Tongue (tissue), 2 donors: ENCODE results near the gene XRN1. TPM values are rescaled to one million over a fixed set of nuclear protein-coding genes. Genes with fewer than 3 reads are reported as not detected.
"Not testable (repeated sequence)": the region's sequence is repeated elsewhere in the genome, so short reads cannot be mapped to it uniquely, and the experiment has no call there.

Experiments
- DNase-seq: peaks from one replicate; pipeline ENCODE4 v3.0.0-alpha.2; 2015
- total RNA-seq: library from RNA; depleted of rRNA; stranded (reverse); fragments of >200 nt; gene quantifications from one replicate; pipeline ENCODE4 v1.2.3, GENCODE V29; 2014

XRN1 gene
- total RNA-seq, 1 donor from 2014 or later = 58.0 TPM

DNA sequence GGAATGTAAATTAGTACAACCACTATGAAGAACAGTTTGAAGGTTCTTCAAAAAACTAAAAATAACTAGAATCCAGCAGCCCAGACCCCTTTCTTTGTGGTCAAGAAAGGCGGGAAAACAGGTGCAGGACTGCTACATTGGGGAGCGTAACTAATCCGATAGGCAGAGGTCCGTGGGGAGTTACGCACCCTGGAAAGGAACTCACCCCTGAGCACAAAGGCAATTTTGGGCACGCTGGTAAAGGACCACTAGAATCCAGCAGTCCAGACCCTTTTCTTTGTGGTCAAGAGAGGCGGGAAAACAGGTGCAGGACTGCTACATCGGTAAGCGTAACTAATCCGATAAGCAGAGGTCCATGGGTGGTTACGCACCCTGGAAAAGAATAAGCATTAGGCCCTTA lies 9.7 kb downstream of the XRN1 start:
- DNase-seq = not testable (repeated sequence)

GRCh38 chr3:142436951-142437585 lies 10.8 kb downstream of the XRN1 start:
- no peak for DNase-seq

- DNase-seq = no peak
These were observed 13.3 kb downstream of the XRN1 start for GRCh38 chr3:142434503-142434902.

DNA sequence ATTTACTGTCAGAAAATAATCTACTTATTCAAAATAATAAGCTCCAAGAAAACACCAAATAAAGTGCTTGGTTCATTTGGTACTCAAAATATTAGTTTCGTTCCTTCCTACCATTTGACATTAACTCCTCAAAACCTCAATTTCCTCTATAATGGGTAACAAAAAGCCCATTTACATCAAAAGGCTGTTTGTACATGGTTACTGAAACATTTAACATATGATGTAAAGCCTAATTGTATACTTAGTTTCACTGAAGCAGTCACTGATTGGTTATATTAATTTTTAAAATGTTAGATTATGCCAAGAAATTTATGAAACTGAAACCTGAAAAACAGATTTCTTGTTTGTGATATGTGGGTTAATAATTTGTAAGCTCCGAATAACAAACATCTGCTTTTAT lies 14.7 kb downstream of the XRN1 start:
- DNase-seq = no peak

- DNase-seq = no peak
These were observed 18.3 kb downstream of the XRN1 start for GRCh38 chr3:142429582-142429981.

GRCh38 chr3:142424754-142425153 lies 23.1 kb downstream of the XRN1 start:
- DNase-seq = no peak

DNA sequence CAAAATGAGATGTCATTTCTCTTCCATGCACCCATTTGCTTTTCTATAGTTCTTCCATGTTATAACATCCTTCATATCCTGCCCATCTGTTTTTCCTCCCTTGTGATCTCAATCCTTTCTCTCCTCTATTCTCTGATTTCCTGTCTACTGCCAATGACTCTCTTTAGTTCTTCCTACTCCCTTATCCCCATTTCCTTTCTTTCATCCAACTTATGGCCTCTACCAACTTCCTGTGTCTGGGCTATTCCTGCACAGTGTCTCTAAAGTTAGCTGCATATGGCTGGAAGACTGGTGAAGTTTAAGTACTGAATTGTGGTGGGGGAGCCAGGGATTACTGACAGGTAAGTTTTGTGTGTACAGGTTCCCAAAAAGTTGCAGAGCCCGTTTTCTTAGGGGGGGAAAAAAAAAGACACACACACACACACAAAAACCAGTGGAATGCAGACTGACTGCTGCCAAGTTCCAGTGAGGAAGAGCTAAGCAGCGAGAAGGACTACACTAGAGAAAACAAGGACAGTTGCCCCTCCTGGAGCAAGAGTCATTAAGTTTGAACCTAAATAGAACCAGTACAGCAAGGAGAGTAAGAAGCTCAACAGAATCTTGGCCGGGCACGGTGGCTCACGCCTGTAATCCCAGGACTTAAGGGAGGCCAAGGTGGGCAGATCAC lies 28.8 kb downstream of the XRN1 start:
- no peak for DNase-seq

GRCh38 chr3:142417302-142417701 lies 30.5 kb downstream of the XRN1 start:
- no peak for DNase-seq

DNA sequence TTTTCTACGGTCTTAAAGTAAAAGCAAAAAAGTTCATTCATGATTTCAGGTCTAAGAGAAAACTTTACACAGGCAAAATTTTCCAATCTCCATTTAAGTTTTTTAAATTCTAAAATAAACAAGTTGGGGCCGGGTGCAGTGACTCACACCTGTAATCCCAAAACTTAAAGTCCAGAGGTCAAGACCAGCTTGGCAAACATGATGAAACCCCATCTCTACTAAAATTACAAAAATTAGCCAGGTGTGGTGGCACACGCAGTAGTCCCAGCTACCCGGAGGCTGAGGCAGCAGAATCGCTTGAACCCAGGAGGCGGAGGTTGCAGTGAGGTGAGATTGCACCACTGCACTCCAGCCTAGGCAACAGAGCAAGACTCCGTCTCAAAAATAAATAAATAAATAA lies 47.3 kb downstream of the XRN1 start:
- DNase-seq = not testable (repeated sequence)

GRCh38 chr3:142394921-142395622 lies 52.8 kb downstream of the XRN1 start:
- no peak for DNase-seq

- no peak for DNase-seq
These were observed 62.8 kb downstream of the XRN1 start for GRCh38 chr3:142385078-142385477.

DNA sequence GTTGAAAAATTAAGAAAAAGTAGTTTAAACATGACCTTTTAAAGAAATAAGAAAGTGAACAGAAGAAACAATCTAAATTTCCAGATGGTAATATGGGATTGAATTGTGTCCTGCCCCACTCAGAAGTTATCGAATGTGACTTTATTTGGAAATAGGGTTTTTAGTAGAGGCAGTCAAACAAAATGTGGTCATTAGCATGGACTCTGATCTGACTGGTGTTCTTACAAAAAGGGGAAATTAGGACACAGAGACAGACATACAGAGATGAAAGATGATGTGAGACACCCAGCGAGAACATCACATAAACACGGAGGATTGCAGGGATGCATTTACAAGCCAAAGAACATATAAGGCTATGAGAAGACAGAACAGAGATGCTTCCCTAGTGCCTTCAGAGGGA lies 73.2 kb downstream of the XRN1 start:
- no peak for DNase-seq

GRCh38 chr3:142369576-142369975 lies 78.3 kb downstream of the XRN1 start:
- DNase-seq = not testable (repeated sequence)

DNA sequence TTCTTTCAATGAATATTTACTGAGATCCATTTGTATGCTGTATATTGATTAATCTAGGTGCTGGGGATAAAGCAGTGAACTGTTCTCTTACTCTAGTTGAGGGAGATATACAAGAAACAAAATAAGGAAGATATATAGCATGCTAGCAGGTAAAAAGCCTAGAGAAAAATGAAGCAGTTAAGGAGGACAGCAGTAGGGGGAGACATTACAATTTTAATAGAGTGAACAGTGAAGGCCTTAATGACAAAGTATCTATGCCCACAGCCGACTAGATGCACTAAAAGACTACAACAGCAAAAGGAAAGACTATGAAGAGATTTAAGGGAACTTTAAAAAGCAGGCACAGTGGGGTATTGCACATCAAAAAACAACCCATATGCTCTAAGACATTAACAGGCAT lies 81.4 kb downstream of the XRN1 start:
- DNase-seq = no peak

DNA sequence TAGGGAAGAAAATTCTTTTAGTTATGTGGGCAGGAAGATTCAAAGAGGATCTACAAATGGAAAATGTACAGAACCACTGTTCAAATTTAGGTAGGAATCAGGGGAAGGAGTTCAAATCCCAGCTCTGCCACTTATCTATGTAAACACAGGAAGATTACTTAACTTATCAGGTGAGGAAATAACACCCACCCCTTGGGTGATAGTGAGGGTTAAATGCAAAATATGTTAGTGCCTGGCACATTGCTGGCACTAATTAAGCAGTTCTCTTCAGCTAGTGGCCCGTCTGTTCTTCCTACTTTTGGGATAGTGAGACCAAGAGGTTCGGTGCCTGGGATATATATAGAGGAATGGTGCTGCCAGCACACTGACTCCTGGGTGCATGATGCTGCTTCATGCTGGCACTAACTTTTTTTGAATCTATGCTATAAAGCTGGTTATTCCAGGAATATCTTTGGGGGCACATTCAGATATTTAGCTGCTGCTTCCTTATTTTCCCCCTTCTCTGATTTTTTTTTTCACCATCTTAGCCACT lies 83.8 kb downstream of the XRN1 start:
- DNase-seq = no peak

DNA sequence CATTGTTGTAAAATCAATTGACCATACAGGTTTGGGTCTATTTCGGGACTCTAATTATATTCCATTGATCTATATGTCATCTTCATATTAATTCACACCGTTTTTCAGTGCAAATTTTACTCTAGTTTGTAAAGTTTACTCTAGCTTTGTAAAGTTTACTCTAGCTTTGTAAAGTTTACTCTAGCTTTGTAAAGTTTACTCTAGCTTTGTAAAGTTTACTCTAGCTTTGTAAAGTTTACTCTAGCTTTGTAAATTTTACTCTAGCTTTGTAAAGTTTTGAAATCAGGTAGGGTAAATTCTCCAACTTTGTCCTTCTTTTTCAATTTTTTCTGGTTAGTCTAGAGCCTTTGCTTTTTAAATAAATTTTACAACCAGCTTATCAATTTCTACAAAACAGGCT lies 84.4 kb downstream of the XRN1 start:
- DNase-seq = not testable (repeated sequence)

DNA sequence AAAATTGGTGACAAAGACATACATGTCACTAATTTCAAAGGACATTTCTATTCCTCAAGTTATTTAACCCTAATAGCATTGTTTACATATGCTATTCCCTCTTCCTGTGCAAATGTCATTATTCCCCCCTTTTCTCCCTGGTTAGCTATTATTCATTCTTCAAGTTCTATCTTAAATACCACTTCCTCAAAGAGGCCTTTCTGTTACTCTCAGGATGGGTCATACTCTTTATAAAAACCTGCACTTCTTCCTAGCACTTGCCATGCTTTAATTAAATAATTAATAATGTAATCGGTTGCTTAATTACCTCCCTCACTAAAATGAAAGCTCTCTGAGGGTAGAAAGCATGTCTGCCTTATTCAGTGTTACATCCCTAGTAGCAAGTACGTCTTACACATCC lies 88.5 kb downstream of the XRN1 start:
- DNase-seq = no peak

GRCh38 chr3:142356818-142357217 lies 91.0 kb downstream of the XRN1 start:
- DNase-seq = no peak

- DNase-seq = no peak
These were observed 92.1 kb downstream of the XRN1 start for GRCh38 chr3:142355692-142356091.

- DNase-seq = no peak
These were observed 93.8 kb downstream of the XRN1 start for GRCh38 chr3:142354076-142354475.

- DNase-seq = no peak
These were observed 94.3 kb downstream of the XRN1 start for GRCh38 chr3:142353571-142353970.

GRCh38 chr3:142352698-142353097 lies 95.1 kb downstream of the XRN1 start:
- DNase-seq = not testable (repeated sequence)

- DNase-seq = no peak
These were observed 99.4 kb downstream of the XRN1 start for GRCh38 chr3:142348460-142348859.
